Activated CD8-positive, alpha-beta memory T cell treated with anti-CD3 and anti-CD28 coated beads for 1 hour (primary cell): Measurements from ENCODE around the gene RTL1.

Experiments used
- DNase-seq, 2 donors: peaks; one replicate each; pipeline ENCODE4 v3.0.0-alpha.2; 2020; ENCODE audit warnings: low read depth in 1 of 2; ENCODE audit errors: extremely low read depth in 1 of 2

Gene RTL1

DNA sequence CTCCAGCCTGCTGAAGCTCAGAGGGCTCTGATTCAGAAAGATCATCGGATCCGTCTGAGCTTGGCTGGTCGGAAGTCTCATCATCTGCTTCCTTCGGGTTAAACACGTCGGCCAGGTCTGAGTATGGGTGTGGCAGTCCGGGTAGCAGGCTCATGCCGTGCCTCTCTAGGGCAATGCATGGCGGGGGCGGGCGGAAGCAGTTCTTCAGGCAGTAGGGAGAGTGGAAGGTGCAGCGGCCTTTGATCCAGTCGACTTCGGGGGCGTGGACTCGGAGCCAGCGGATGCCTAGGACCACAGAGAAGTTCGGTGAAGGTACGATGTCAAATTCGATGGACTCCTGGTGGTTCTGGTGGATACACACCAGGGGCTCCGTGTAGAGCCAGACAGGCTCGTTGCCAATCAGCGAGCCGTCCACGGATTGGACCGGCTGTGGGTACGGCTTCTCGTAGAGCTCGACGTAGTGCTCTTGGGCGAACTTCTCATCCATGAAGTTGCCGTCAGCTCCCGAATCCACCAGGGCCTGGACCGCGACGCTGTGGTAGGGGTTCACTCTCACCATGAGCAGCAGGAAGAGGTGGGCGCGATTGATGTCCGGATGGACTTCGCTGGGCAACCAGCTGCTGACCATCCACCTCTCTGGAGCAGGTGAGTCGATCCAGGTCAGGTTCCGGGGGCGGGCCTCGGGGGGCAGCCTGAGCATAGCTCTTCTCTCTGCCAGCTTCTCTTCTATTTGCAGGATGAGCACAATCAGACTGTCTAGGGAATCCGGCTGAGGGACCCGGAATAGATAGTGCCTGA lies 20.3 kb downstream of the RTL1 start:
- DNase-seq = no peak

DNA sequence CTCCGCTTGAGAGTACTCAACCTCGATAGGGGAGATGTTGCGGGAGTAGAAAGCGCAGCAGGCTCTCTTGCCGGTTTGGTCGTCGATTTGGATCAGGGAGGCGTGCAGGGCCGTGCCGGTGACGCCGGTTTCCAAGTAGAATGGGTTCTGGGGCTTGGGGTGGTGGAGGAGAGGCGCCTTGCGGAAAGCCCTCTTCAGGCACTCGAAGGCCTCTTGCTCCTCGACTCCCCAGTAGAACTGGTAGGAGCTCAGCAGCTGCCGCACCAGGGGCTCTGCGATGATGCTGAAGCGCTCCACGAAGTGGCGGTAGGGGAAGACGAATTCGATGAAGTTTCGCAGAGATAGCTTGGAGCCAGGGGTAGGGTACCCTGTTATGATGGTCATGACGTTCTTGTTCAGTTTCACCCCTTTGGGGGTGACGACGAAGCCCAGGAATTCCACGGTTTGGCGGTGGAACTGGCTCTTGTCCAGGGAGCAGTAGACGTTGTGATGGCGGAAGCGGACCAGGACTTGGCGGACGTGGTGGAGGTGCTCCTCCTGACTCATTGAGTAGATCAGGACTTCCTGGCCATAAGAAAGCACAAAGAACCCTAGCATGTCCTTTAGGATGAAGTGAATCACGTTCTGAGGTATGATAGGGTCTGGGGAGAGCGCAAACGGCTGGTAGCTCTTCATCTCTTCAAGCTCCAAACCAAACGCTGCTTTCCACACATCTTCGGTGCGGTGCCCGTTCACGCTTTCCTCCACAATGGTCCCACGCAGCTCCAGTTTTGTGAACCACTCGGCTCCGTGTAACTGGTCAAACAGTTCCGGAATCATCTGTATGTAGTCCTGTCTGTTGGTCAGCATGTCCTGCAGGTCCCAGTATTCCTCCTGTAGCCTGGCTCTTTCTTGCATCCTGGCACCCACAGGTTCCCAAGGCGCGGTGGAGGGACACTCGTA lies 21.2 kb downstream of the RTL1 start:
- no peak for DNase-seq

GRCh38 chr14:100881211-100882025 lies 22.1 kb downstream of the RTL1 start:
- DNase-seq = no peak

GRCh38 chr14:100880271-100881101 lies 23.0 kb downstream of the RTL1 start:
- DNase-seq = no peak

GRCh38 chr14:100879782-100880181 lies 23.7 kb downstream of the RTL1 start:
- no peak for DNase-seq

DNA sequence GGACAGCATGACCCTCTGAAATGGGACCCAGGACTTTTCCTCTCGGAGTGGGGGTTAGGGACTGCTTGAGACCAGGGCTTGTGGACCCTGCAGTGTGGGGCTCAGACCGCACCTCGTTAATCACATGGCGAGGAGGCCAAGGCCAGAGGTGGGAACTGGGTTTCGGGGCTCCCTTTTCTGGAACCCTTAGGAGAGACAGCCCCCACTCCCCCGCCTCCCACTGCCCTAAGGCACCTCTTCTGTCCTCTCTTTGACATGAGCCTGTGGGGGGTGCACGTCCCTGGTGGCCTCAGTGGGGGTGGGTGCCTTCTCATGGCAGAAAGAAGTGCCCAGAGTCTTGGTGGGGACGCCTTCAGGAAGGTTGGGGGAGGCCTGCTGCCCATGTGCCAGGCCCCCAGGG lies 24.3 kb downstream of the RTL1 start:
- DNase-seq = no peak

DNA sequence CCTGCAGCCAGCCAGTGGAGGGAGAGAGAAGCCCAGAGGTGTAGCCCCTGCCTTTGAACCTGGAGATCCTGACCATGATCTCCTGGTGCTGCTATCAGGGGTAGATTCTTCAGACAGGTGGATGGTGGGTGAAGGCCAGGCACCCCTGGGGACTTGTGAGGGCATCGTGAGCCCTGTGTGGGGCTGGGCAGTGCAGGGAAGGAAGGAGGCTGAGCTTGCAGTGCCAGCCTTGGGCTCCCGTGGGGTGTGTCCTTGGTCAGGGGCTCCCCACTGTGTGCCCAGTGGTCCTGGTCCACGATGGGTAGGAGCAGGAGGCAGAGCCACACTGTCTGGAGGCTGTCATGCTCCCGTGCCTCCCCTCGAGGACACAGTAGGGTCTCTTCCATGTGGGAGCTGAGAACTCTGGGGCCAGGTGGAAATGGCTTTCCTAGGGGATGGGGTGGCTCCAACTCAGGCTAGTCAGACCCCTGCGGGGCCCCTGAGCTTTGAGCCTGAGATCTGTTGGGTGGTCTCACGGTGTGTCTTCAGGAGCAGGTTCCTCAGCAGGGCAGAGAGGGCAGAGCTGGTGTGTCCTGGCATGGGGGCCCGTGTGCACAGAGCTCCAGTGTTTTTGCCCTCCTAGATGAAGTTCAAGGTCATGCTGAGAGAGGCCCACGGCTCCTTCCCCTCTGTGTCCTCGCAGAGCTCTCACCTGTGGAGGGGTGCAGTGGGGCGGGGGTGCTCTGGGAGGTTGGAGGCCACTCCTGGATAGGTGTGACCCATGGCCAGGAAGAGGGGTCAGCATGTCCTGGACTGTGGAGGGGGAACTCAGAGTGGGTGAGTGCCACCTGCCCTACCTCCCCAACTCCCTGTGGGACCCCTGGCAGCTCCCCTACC lies 25.0 kb downstream of the RTL1 start:
- DNase-seq = no peak

DNA sequence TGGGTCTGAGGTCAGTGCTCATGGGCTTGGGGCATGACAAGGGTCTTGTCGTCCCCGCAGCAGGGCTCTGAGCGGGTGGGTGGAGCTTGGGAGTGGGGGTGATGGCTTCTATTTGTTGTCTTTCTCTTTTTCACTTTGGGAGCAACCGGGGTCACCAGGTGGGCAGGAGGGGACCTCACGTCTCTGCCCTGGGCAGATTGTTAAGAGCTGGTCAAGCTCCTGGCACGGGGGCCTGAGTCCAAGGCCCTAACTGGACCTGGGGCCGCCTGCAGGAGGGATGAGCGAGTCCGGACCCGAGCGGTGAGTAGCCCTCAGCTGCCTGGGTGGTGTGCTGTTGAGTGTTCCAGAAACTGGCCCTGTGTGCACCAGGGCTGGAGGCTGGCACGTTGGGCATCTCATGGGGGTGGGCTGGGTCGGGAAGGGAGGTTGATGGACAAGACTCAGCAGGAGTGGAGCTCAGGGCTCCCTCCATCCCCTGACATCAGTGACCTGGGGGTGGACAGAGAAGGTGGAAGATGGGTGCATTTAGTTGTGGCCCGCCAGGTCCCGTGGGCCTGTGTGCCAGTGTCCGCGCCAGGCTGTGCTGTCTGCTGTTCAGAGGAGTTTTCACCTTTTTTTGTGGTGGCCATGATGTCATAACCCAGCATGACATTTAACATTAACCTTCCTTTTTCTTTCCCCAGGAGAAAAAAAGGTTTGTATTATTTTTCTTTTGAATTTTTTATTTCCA lies 27.5 kb downstream of the RTL1 start:
- DNase-seq = no peak

GRCh38 chr14:100875126-100875525 lies 28.4 kb downstream of the RTL1 start:
- no peak for DNase-seq

GRCh38 chr14:100874411-100875091 lies 29.0 kb downstream of the RTL1 start:
- no peak for DNase-seq

- no peak for DNase-seq
These were observed 29.5 kb downstream of the RTL1 start for GRCh38 chr14:100874051-100874410.

DNA sequence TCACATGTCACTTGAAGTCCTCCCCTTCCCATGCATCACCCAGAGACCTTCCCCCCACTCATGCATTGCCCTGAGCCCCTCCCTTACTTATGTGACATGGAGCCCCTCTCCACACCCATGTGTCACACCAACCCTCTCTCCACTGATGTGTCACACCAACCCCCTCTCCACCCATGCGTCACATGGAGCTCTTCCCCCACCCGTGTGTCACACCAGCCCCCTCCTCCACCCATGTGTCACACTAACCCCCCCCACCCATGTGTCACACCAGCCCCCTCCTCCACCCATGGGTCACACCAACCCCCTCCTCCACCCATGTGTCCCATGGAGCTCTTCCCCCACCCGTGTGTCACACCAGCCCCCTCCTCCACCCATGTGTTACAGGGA lies 30.4 kb downstream of the RTL1 start:
- no peak for DNase-seq

DNA sequence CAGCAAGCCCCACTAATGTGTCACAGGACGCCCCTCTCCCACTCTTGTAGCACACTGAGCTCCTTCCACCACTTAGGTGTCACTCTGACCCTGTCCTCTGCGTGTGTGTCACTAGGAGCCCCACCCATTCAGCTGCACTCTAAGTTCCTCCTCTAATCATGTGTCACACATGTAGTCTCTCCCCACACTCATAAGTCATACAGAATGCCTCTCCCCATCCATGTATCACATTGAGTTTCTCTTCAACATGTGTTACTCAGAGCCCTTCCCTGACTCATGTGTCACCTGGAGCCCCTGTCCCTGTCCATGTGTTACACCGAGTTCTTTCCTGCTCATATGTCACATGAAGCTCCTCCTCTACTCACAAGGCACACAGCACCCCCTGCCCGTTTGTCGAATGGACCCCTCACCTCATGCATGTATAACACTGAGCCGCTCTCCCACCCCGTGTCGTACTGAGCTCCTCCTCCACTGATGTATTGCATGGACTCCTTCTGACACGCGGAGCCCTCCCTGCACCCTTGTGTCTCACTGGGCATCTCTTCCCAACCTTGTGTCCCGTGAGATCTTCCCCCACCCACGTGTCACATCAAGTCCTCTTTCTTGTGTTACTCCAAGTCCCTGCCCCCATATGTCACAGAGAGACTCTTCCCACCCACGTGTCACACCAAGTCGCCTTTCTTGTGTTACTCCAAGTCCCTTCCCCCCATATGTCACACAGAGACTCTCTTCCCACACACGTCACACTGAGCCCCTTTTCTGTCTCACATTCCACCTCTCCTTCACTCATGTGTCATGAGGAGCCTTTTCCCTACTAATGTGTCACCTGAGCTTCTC lies 31.0 kb downstream of the RTL1 start:
- DNase-seq = no peak

DNA sequence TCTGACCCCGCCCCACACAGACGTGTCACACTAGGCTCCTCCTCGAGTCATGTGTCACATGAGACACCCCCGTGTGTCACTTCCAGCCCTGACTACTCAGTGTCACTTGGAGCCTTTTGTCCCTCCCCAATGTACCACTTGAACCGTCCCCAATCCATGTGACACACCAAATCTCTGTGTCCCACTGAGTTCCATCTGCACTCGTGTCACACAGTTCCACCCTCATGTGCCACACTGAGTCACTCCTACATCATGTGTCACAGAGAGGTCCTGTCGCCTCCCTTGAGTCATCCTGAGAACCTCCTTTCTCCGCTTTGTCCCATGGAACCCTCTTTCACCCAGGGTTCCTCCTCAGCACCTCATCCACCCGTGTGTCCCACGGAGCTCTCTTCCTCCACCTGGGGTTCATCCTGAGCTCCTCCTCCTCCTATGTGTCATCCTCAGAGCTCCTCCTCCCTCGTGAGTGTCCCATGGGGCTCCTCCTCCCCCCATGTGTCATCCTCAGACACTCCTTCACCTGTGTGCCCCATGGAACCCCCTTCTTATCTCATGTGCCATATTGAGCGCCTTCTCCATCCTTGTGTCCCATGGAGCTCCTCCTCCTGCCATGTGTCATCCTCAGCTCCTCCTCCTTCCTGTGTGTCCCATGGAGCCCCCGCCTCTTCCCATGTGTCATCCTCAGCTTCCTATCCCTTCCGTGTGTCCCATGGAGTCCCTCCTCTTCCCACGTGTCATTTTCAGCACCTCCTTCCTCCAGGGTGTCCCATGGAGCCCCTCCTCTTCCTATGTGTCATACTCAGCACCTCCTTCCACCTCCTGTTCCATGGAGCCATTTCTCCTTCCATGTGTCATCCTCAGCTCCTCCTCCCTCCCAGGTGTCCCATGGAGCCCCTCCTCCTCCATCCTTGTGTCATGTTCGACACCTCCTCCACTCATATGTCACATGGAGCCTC lies 32.0 kb downstream of the RTL1 start:
- DNase-seq = no peak

DNA sequence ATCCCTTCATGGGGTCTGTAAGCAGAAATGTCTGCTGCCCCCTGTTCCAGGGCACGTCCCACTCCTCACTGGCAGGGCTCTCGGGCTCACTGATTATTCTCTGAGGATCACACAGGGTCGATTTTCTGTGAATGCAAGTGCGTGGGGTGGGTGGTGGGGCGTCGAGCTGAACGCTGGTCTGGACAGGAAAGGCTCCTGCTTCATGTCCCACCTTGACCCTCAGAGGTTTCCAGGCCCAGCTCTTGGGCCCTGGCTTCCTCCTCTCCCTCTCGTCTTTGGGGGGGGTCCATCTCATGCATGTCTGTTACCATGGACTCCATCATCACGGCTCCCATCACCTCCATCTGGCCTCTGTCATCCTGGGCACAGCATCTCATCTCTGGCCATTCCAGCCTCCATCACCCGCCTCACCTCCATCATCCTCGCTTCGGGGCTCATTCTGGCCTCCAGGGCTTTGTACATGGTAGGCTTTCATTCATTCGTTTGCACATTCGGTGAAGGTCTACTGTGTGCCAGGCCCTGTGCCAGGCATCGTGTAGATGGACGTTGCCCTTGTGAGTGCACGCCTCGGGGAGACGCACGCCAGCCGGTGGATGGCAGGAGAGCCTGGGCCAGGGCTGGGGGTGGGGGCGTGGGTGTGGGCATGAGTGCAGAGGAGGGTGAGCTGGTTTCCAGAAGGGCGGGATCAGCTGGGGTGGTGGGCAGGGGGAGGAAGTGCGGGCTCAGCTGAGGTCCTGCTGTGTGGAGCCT lies 34.7 kb downstream of the RTL1 start:
- DNase-seq = no peak
